ENCODE data around the gene MUC5AC. TPM values are rescaled to one million over a fixed set of nuclear protein-coding genes. Genes with fewer than 3 reads are reported as not detected.

Gene MUC5AC
- total and polyA plus RNA-seq, 7 donors = 0.02 TPM; not detected in 6

DNA sequence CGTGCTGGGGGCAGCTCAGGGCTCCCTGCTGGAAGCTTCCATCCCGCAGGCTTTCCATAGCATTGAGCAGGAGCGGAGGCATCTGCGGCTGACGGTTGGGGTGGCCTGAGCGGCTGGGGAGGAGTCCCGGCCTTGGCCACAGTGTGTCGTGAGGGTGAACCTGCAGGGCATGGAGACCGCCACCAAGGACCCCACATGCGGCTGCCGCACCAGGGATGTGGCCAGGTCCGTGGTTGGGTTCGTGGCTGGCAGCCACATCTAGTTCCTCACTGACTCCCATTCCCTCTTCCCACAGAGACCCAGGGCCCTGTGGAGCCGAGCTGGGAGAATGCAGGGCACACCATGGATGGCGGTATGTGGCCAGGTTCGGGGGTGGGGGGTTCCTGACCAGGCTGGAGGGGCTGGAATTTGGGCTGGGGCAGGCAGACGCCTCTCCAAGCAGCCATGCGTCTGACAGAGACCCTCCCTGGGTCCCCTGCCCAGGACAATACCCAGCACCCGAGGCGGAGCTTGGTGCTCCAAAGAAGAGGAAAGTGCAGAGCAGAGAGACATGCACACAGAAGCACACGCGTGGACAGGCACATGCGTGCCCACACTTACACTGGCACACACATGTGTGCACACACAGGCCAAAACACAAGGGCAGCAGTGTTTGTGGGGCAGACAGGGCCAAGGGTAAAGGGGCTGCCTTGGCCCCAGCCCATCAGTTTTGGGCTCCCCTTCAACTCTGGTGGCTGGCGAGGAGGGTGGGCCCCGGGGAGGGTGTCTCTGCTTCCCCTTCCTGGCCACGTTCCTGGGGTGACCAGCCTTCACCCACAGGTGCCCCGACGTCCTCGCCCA is 67.9 kb downstream of the MUC5AC start:
- no peak for ATAC-seq
- TF ChIP-seq, protein P1, sequence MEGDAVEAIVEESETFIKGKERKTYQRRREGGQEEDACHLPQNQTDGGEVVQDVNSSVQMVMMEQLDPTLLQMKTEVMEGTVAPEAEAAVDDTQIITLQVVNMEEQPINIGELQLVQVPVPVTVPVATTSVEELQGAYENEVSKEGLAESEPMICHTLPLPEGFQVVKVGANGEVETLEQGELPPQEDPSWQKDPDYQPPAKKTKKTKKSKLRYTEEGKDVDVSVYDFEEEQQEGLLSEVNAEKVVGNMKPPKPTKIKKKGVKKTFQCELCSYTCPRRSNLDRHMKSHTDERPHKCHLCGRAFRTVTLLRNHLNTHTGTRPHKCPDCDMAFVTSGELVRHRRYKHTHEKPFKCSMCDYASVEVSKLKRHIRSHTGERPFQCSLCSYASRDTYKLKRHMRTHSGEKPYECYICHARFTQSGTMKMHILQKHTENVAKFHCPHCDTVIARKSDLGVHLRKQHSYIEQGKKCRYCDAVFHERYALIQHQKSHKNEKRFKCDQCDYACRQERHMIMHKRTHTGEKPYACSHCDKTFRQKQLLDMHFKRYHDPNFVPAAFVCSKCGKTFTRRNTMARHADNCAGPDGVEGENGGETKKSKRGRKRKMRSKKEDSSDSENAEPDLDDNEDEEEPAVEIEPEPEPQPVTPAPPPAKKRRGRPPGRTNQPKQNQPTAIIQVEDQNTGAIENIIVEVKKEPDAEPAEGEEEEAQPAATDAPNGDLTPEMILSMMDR (IDR thresholded peaks at IDR 0.05) = no peak
- intact Hi-C loops (cut with DNase I) = no loop called here
- Histone ChIP-seq H3K36me3 (ENCODE audit: insufficient read depth in 1 of 2, low read depth in 1 of 2) (no peaks in the 10 kb centered on the region), H3K4me3 (no peak overlapping the region), H3K27ac (no peak overlapping the region), H3K9me3 (no peaks in the 10 kb centered on the region), H3K27me3 (ENCODE audit: insufficient read depth in 3 of 3, low read length in 2 of 3) (peaks cover 0 to 81% (median 6%) of the 10 kb centered on the region in 3 donors), H3K4me1 (no peaks in the 10 kb centered on the region)
- DNase-seq = peak; percentile 4 to 51
- 70 to 83% (median 75%) methylated on average over 28 to 29 of the region's 29 CpGs for WGBS, 3 donors

DNA sequence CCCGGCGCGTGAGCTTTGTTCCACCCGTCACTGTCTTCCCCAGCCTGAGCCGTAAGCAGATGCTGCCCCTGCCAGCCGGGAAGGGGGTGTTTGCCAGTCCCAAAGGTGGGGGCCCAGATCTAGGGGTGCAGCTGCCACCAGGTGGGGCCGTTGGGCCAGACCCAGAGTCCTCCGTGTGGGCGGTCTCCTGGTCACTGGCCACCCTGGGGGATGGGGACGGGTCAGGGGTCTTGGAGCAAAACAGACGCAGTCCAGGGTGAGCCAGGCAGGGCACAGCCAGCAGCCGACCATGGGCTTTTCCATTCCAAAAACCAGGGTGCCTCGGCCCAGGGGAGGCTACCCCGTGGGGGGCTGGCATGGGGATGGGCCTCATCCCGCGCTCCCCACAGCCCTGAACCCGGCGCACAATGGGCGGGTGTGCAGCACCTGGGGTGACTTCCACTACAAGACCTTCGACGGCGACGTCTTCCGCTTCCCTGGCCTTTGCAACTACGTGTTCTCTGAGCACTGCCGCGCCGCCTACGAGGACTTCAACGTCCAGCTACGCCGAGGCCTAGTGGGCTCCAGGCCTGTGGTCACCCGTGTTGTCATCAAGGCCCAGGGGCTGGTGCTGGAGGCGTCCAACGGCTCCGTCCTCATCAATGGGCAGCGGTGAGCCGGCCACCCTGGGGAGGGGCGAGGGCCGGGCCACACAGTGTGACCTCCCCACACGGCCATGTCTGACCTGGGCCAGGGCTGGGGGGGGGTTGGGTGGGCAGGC is 68.7 kb downstream of the MUC5AC start:
- TF ChIP-seq, protein P1 (IDR thresholded peaks at IDR 0.05) = no peak
- 67 to 74% (median 68%) methylated on average over 37 to 41 of the region's 41 CpGs for WGBS, 3 donors
- intact Hi-C loops (cut with DNase I) = no loop called here
- no peak for ATAC-seq
- Histone ChIP-seq H3K36me3 (ENCODE audit: insufficient read depth in 1 of 2, low read depth in 1 of 2) (no peaks in the 10 kb centered on the region), H3K4me1 (no peaks in the 10 kb centered on the region), H3K9me3 (no peaks in the 10 kb centered on the region), H3K27ac (no peak overlapping the region), H3K27me3 (ENCODE audit: insufficient read depth in 3 of 3, low read length in 2 of 3) (peaks cover 0 to 80% (median 6%) of the 10 kb centered on the region in 3 donors), H3K4me3 (no peak overlapping the region)
- peak; percentile 14 to 54 for DNase-seq

DNA sequence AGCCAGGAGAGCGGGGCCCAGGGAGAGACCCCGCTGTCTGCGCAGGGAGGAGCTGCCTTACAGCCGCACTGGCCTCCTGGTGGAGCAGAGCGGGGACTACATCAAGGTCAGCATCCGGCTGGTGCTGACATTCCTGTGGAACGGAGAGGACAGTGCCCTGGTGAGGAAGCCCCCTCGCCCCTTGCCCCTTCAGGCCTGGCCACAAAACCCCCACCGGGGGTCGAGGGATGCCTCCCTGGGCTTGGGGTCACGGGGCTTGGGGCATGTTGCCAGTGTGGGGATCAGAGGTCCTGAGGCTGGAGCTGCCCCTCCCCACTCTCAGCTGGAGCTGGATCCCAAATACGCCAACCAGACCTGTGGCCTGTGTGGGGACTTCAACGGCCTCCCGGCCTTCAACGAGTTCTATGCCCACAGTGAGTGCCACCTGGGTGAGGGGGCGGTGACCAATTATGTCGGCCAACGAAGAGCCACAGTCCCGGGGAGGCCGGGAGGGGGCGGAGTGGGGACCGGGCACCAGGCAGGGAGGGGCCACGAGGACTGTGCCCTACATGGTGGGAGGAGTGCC is 69.3 kb downstream of the MUC5AC start:
- TF ChIP-seq, protein P1 (IDR thresholded peaks at IDR 0.05) = no peak
- H3K9me3 ChIP-seq = no peaks in the 10 kb centered on the region
- 46 to 54% (median 52%) methylated on average over 21 to 23 of the region's 23 CpGs for WGBS, 3 donors
- intact Hi-C loops (cut with DNase I) = no loop called here
- H3K4me3 ChIP-seq = no peak overlapping the region
- ATAC-seq (no peak), DNase-seq (peak; percentile 15 to 51)
- no peaks in the 10 kb centered on the region for H3K4me1 ChIP-seq
- no peaks in the 10 kb centered on the region for H3K36me3 ChIP-seq (ENCODE audit: insufficient read depth in 1 of 2, low read depth in 1 of 2)
- H3K27ac ChIP-seq = no peak overlapping the region
- H3K27me3 ChIP-seq (ENCODE audit: insufficient read depth in 3 of 3, low read length in 2 of 3) = peaks cover 0 to 80% (median 7%) of the 10 kb centered on the region in 3 donors

DNA sequence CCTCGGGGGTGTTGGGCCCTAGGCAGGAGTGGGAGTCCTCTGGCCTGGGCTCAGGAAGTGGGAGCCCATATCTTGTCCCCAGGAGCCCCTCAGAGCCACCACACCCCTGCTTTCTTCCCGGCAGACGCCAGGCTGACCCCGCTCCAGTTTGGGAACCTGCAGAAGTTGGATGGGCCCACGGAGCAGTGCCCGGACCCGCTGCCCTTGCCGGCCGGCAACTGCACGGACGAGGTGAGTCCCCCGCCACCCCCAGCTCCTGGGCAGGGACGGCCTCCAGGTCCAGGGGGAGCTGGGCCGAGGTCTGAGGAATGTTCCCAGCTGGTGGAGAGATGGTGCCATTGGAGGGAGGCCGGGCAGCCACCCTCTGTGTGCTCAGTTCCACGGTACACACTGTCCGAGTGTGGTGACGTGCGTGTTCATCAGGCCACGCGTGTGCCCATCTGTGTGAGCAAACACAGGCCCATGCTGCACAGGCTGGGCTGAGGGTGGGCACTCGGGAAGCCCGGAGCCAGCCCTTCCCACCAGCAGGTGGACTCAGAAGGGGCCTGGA is 69.9 kb downstream of the MUC5AC start:
- Histone ChIP-seq H3K36me3 (ENCODE audit: insufficient read depth in 1 of 2, low read depth in 1 of 2) (no peaks in the 10 kb centered on the region), H3K27me3 (ENCODE audit: insufficient read depth in 3 of 3, low read length in 2 of 3) (peaks cover 0 to 76% (median 6%) of the 10 kb centered on the region in 3 donors), H3K9me3 (no peaks in the 10 kb centered on the region), H3K4me3 (no peak overlapping the region), H3K27ac (no peak overlapping the region), H3K4me1 (no peaks in the 10 kb centered on the region)
- TF ChIP-seq, protein P1 (IDR thresholded peaks at IDR 0.05) = no peak
- 66 to 71% (median 66%) methylated on average over 23 of the region's 23 CpGs for WGBS, 3 donors
- intact Hi-C loops (cut with DNase I) = no loop called here
- ATAC-seq (no peak), DNase-seq (peak; percentile 7 to 44)
